ENCODE measurements around the gene ITPRID1. TPM values are rescaled to one million over a fixed set of nuclear protein-coding genes. Genes with fewer than 3 reads are reported as not detected.

ITPRID1 gene
- total RNA-seq, 1 donor from 2014 or later: not detected

DNA sequence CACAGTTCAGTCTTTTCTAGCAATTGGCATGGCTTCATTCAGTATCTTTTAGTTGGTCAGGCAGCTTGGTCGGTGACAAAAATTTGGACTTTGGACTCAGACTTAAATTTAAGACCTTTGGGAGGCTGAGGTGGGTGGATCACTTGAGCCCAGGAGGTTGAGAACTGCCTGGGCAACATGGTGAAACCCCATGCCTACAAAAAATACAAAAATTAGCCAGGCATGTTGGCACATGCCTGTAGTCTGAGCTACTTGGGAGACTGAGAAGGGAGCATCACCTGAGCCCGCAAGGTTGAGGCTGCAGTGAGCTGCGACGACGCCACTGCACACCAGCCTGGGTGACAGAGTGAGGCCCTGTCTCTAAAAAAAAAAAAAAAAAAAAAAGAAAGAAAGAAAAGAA is 19.5 kb upstream of the ITPRID1 start:
- ChIA-PET CTCF (no interaction called here), POLR2A (no interaction called here)
- intact Hi-C loops (cut with micrococcal nuclease): no loop called here
- Mint-ChIP-seq H3K4me3 (no peak overlapping the region), H3K27ac (no peak overlapping the region), H3K27me3 (no peaks in the 10 kb centered on the region), H3K4me1 (no peaks in the 10 kb centered on the region), H3K9me3 (no peaks in the 10 kb centered on the region), H3K36me3 (ENCODE audit: low read depth) (no peaks in the 10 kb centered on the region)
- DNase-seq (no peak), ATAC-seq (ENCODE audit: low read depth) (no peak)
- TF ChIP-seq, protein P1, sequence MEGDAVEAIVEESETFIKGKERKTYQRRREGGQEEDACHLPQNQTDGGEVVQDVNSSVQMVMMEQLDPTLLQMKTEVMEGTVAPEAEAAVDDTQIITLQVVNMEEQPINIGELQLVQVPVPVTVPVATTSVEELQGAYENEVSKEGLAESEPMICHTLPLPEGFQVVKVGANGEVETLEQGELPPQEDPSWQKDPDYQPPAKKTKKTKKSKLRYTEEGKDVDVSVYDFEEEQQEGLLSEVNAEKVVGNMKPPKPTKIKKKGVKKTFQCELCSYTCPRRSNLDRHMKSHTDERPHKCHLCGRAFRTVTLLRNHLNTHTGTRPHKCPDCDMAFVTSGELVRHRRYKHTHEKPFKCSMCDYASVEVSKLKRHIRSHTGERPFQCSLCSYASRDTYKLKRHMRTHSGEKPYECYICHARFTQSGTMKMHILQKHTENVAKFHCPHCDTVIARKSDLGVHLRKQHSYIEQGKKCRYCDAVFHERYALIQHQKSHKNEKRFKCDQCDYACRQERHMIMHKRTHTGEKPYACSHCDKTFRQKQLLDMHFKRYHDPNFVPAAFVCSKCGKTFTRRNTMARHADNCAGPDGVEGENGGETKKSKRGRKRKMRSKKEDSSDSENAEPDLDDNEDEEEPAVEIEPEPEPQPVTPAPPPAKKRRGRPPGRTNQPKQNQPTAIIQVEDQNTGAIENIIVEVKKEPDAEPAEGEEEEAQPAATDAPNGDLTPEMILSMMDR (IDR thresholded peaks at IDR 0.05): no peak

DNA sequence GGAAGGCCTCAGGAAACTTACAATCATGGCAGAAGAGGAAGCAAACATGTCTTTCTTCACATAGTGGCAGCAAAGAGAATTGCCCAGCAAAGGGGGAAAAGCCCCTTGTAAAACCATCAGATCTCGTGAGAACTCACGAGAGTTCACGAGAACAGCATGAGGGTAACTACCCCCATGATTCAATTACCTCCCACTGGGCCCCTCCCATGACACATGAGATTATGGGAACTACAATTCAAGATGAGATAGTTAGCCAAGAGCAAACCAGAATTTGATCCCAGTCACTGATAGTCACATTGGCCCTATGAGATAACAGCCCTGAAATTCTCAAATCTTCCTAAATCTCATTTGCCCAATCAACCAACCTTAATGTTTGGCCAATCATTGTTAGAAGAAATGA is 18.2 kb upstream of the ITPRID1 start:
- H3K4me3 Mint-ChIP-seq: no peak overlapping the region
- H3K36me3 Mint-ChIP-seq (ENCODE audit: low read depth): no peaks in the 10 kb centered on the region
- TF ChIP-seq, protein P1 (IDR thresholded peaks at IDR 0.05): no peak
- intact Hi-C loops (cut with micrococcal nuclease): no loop called here
- CTCF ChIA-PET: no interaction called here
- H3K9me3 Mint-ChIP-seq: no peaks in the 10 kb centered on the region
- no peak for ATAC-seq (ENCODE audit: low read depth)
- H3K27ac Mint-ChIP-seq: no peak overlapping the region
- no peak for DNase-seq
- POLR2A ChIA-PET: no interaction called here
- no peaks in the 10 kb centered on the region for H3K27me3 Mint-ChIP-seq
- no peaks in the 10 kb centered on the region for H3K4me1 Mint-ChIP-seq

DNA sequence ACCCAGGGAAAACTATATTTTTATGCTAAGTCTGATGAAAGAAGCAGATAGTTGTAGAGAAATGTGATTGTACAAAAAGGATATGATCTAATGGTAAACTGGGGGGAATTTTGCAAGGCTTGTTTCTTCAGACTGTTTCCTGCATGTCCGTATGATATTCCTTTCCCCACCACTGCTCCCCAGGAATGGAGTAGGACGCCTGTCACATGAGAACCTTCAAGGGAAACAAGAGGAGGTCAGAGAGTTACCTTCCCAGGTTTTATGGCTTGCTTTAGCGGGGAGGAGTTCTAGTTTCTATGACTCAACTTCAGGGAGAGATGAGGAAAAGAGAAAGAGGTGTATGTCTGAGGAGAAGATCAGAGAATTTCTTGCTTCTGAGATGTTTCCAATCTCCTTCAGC is 16.4 kb upstream of the ITPRID1 start:
- Mint-ChIP-seq H3K4me1 (no peaks in the 10 kb centered on the region), H3K9me3 (no peaks in the 10 kb centered on the region), H3K36me3 (ENCODE audit: low read depth) (no peaks in the 10 kb centered on the region), H3K4me3 (no peak overlapping the region), H3K27ac (no peak overlapping the region), H3K27me3 (no peaks in the 10 kb centered on the region)
- no peak for DNase-seq
- TF ChIP-seq, protein P1 (IDR thresholded peaks at IDR 0.05): no peak
- intact Hi-C loops (cut with micrococcal nuclease): no loop called here
- no peak for ATAC-seq (ENCODE audit: low read depth)
- ChIA-PET CTCF (no interaction called here), POLR2A (no interaction called here)

DNA sequence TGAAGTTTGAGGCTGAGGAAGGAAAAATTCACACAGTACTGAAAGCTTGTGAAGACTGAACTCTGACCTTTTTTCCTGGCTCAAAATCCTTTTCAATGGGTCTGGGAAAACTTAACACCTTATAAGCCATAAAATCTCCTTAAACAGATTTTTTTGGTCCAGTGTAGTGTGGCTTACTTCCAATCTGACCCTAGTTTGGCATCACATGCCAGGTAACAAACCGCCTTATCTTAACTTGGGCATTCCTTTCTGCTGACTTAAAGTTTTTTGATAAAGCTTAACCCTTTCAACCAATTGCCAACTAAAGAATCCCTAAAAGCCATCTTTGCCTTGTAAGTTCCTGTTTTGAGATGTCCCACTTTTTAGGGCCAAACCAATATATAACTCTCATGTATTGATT is 13.2 kb upstream of the ITPRID1 start:
- Mint-ChIP-seq H3K27ac (no peak overlapping the region), H3K4me1 (no peaks in the 10 kb centered on the region), H3K9me3 (no peaks in the 10 kb centered on the region), H3K27me3 (no peaks in the 10 kb centered on the region), H3K4me3 (no peak overlapping the region), H3K36me3 (ENCODE audit: low read depth) (no peaks in the 10 kb centered on the region)
- POLR2A ChIA-PET: no interaction called here
- intact Hi-C loops (cut with micrococcal nuclease): no loop called here
- TF ChIP-seq, protein P1 (IDR thresholded peaks at IDR 0.05): no peak
- no peak for DNase-seq
- ATAC-seq (ENCODE audit: low read depth): no peak
- CTCF ChIA-PET: no interaction called here

DNA sequence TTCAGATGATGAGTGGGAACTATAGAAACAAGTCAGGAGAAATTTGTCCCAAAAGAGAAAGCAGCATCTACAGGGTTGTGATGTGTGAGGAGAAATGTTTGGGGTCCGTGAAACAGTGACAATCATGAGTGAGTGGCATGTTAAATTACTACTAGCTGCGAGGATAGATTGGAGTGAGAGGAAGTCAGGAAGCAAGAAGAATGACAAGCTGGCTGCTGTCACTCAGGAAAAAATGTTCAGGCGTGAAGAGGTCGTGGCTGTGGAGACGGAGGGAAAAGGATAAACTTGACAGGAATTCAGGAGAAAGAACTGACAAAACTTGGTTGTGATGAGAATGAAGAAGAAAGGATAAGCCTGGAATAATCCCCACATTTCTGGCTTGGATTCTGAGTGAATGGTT is 5.1 kb upstream of the ITPRID1 start:
- TF ChIP-seq, protein P1 (IDR thresholded peaks at IDR 0.05): no peak
- ATAC-seq (ENCODE audit: low read depth) (no peak), DNase-seq (no peak)
- Mint-ChIP-seq H3K27ac (no peak overlapping the region), H3K4me1 (no peaks in the 10 kb centered on the region), H3K4me3 (no peak overlapping the region), H3K36me3 (ENCODE audit: low read depth) (no peaks in the 10 kb centered on the region), H3K27me3 (peaks cover 3% of the 10 kb centered on the region), H3K9me3 (peaks cover 4% of the 10 kb centered on the region)
- ChIA-PET CTCF (no interaction called here), POLR2A (no interaction called here)
- intact Hi-C loops (cut with micrococcal nuclease): no loop called here
